Measurements from ENCODE around the gene EFTUD2. TPM values are rescaled to one million over a fixed set of nuclear protein-coding genes. Genes with fewer than 3 reads are reported as not detected.

EFTUD2 gene
- total RNA-seq, 1 experiment from 2014 or later = 162 TPM

DNA sequence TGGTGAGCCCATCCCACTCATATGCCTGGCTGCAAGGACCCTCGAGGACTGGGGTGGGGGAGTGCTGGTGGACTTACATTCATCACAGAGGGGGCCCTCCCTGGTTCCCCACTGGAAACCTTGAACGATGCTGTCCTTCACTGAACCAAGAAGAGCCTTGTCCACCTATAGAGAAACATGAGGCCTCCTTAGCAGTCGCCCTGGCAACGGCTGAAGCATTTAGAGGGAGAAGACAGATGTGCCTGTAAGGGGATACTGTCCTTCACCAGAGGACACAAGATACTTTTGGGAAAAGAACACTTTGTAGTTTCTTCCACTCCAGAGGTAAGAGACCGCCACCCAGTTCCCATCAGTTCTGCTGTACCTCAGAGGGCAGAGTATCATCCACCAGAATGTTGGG lies 45.1 kb downstream of the EFTUD2 start:
- Mint-ChIP-seq H3K4me3 (no peak overlapping the region), H3K27me3 (ENCODE audit: low read depth) (no peaks in the 10 kb centered on the region), H3K27ac (no peak overlapping the region), H3K4me1 (no peaks in the 10 kb centered on the region), H3K9me3 (no peaks in the 10 kb centered on the region), H3K36me3 (peaks cover 78% of the 10 kb centered on the region)
- ChIA-PET POLR2A (no interaction called here), CTCF (no interaction called here)
- DNase-seq (ENCODE audit: low spot score) (no peak), ATAC-seq (no peak)
- TF ChIP-seq GABPB1 (CRISPR knock-in tag; IDR thresholded peaks at IDR 0.05) (no peak), HMGXB4 (CRISPR knock-in tag; IDR thresholded peaks at IDR 0.05) (no peak), CREM (CRISPR knock-in tag; IDR thresholded peaks at IDR 0.05) (no peak), ZNF121 (CRISPR knock-in tag; IDR thresholded peaks at IDR 0.05) (no peak), FOXP1 (CRISPR knock-in tag; IDR thresholded peaks at IDR 0.05; ENCODE audit: borderline replicate concordance) (no peak), TEAD4 (CRISPR knock-in tag; IDR thresholded peaks at IDR 0.05) (no peak), TEAD1 (CRISPR knock-in tag; IDR thresholded peaks at IDR 0.05) (no peak), CREB1 (CRISPR knock-in tag; IDR thresholded peaks at IDR 0.05) (no peak), ZNF232 (CRISPR knock-in tag; IDR thresholded peaks at IDR 0.05) (no peak), FOXK1 (CRISPR knock-in tag; IDR thresholded peaks at IDR 0.05) (no peak), NR2C2 (CRISPR knock-in tag; IDR thresholded peaks at IDR 0.05) (no peak), NFATC4 (CRISPR knock-in tag; IDR thresholded peaks at IDR 0.05) (no peak)
- TF ChIP-seq, protein P1, sequence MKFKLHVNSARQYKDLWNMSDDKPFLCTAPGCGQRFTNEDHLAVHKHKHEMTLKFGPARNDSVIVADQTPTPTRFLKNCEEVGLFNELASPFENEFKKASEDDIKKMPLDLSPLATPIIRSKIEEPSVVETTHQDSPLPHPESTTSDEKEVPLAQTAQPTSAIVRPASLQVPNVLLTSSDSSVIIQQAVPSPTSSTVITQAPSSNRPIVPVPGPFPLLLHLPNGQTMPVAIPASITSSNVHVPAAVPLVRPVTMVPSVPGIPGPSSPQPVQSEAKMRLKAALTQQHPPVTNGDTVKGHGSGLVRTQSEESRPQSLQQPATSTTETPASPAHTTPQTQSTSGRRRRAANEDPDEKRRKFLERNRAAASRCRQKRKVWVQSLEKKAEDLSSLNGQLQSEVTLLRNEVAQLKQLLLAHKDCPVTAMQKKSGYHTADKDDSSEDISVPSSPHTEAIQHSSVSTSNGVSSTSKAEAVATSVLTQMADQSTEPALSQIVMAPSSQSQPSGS (CRISPR knock-in tag; IDR thresholded peaks at IDR 0.05; ENCODE audit: borderline replicate concordance, low read depth) = no peak
- TF ChIP-seq, protein P2, sequence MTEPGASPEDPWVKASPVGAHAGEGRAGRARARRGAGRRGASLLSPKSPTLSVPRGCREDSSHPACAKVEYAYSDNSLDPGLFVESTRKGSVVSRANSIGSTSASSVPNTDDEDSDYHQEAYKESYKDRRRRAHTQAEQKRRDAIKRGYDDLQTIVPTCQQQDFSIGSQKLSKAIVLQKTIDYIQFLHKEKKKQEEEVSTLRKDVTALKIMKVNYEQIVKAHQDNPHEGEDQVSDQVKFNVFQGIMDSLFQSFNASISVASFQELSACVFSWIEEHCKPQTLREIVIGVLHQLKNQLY (CRISPR knock-in tag; IDR thresholded peaks at IDR 0.05) = no peak
- TF ChIP-seq, protein P3, sequence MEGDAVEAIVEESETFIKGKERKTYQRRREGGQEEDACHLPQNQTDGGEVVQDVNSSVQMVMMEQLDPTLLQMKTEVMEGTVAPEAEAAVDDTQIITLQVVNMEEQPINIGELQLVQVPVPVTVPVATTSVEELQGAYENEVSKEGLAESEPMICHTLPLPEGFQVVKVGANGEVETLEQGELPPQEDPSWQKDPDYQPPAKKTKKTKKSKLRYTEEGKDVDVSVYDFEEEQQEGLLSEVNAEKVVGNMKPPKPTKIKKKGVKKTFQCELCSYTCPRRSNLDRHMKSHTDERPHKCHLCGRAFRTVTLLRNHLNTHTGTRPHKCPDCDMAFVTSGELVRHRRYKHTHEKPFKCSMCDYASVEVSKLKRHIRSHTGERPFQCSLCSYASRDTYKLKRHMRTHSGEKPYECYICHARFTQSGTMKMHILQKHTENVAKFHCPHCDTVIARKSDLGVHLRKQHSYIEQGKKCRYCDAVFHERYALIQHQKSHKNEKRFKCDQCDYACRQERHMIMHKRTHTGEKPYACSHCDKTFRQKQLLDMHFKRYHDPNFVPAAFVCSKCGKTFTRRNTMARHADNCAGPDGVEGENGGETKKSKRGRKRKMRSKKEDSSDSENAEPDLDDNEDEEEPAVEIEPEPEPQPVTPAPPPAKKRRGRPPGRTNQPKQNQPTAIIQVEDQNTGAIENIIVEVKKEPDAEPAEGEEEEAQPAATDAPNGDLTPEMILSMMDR (IDR thresholded peaks at IDR 0.05) = no peak
- TF ChIP-seq, protein P4, sequence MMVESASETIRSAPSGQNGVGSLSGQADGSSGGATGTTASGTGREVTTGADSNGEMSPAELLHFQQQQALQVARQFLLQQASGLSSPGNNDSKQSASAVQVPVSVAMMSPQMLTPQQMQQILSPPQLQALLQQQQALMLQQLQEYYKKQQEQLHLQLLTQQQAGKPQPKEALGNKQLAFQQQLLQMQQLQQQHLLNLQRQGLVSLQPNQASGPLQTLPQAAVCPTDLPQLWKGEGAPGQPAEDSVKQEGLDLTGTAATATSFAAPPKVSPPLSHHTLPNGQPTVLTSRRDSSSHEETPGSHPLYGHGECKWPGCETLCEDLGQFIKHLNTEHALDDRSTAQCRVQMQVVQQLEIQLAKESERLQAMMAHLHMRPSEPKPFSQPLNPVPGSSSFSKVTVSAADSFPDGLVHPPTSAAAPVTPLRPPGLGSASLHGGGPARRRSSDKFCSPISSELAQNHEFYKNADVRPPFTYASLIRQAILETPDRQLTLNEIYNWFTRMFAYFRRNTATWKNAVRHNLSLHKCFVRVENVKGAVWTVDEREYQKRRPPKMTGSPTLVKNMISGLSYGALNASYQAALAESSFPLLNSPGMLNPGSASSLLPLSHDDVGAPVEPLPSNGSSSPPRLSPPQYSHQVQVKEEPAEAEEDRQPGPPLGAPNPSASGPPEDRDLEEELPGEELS (CRISPR knock-in tag; IDR thresholded peaks at IDR 0.05) = no peak

DNA sequence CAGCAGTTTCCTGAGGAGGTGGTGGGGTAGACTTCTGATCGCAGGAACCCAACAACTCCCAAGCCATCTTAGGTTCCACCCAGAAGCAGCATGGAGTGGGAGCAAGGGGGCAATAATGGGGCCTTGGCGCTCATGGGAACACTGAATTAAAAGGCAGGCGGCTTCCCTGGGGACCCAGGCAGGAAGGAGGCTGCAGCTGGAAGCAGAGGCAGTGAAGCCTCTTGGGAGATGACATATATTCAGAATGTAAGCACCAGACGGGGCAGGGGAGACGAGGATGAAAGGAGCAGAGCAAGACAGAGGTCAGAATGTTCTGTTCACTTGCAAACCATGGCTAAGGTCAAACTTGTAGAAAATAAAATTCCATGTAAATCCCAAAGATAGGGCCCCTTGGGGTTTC lies 48.6 kb downstream of the EFTUD2 start:
- ChIA-PET POLR2A (interaction anchor here (1.4 kb wide), 1 partner anchor 75 kb away, joined by 3 read pairs; no protein-coding TSS in a partner anchor), CTCF (no interaction called here)
- Mint-ChIP-seq H3K9me3 (no peaks in the 10 kb centered on the region), H3K4me1 (peaks cover 15% of the 10 kb centered on the region), H3K27me3 (ENCODE audit: low read depth) (no peaks in the 10 kb centered on the region), H3K4me3 (no peak overlapping the region), H3K36me3 (peaks cover 51% of the 10 kb centered on the region), H3K27ac (no peak overlapping the region)
- no peak for ATAC-seq
- DNase-seq (ENCODE audit: low spot score) = no peak
- TF ChIP-seq, protein P5, sequence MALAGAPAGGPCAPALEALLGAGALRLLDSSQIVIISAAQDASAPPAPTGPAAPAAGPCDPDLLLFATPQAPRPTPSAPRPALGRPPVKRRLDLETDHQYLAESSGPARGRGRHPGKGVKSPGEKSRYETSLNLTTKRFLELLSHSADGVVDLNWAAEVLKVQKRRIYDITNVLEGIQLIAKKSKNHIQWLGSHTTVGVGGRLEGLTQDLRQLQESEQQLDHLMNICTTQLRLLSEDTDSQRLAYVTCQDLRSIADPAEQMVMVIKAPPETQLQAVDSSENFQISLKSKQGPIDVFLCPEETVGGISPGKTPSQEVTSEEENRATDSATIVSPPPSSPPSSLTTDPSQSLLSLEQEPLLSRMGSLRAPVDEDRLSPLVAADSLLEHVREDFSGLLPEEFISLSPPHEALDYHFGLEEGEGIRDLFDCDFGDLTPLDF (CRISPR knock-in tag; IDR thresholded peaks at IDR 0.05) = no peak
- no peak for TF ChIP-seq ZBTB21 (CRISPR knock-in tag; IDR thresholded peaks at IDR 0.05; ENCODE audit: borderline replicate concordance)
- TF ChIP-seq NFATC4 (CRISPR knock-in tag; IDR thresholded peaks at IDR 0.05) = no peak
- TF ChIP-seq AR (CRISPR knock-in tag; IDR thresholded peaks at IDR 0.05) = no peak
- TF ChIP-seq ZNF121 (CRISPR knock-in tag; IDR thresholded peaks at IDR 0.05) = no peak
- no peak for TF ChIP-seq ZNF423 (CRISPR knock-in tag; IDR thresholded peaks at IDR 0.05)
- TF ChIP-seq, protein P6, sequence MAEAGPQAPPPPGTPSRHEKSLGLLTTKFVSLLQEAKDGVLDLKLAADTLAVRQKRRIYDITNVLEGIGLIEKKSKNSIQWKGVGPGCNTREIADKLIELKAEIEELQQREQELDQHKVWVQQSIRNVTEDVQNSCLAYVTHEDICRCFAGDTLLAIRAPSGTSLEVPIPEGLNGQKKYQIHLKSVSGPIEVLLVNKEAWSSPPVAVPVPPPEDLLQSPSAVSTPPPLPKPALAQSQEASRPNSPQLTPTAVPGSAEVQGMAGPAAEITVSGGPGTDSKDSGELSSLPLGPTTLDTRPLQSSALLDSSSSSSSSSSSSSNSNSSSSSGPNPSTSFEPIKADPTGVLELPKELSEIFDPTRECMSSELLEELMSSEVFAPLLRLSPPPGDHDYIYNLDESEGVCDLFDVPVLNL (CRISPR knock-in tag; IDR thresholded peaks at IDR 0.05; ENCODE audit: borderline replicate concordance, low read depth) = no peak
- TF ChIP-seq, protein P1 (CRISPR knock-in tag; IDR thresholded peaks at IDR 0.05; ENCODE audit: borderline replicate concordance, low read depth) = no peak

All from WTC11 (cell line).